SKM-1 (cell line): ENCODE results near the gene TUBB3.

ENCODE experiments used
- DNase-seq: peaks from one replicate; lab custom pipeline; 2025; ENCODE audit not compliant: unreplicated experiment; lab: John Stamatoyannopoulos, UW

TUBB3 gene

DNA sequence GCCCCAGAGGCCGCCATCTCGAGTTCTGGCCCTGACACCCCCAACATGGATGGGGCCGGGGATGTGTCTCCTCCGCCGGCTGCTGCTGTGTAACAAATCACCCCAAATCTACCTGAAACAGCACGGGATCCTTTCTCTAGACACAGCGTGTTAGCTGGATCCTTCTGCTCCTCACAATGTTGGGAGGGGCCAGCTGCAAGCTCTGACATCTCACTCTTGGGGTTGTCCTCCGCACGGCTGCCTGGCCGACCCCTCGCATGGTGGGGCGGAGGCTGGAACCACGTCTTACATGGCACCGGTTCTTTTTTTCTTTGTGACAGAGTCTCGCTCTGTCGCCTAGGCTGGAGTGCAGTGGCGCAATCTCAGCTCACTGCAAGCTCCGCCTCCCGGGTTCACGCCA, 13.8 kb downstream of the TUBB3 start:
- no peak for DNase-seq

DNA sequence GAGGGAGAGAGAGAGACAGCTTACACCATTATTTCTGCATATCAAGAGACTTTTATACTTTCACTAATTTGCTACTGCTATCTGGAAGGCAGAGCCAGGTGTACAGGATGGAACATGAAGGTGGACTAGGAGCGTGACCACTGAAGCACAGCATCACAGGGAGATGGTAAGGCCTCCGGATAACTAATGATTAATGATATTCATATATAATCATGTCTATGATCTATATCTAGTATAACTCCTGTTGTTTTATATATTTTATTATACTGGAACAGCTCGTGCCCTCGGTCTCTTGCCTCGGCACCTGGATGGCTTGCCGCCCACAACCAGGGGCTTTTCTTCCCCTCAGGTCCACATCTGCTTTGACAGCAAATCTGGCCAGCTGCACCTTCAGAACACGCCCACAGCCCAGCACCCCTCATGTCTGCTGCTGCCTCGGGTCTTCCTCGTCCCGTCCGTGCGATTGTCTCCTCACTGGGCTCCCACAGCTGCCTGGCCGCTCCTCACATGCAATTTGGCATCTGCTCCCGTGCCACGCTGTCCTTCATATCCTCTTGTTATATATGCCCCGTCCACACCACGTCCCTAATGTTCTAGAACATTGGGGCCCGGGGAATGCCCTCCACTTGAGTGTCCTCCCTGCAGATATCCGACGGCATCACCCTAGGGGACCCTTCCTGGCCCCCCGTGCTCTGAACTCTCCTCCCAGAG, 15.2 kb downstream of the TUBB3 start:
- no peak for DNase-seq

DNA sequence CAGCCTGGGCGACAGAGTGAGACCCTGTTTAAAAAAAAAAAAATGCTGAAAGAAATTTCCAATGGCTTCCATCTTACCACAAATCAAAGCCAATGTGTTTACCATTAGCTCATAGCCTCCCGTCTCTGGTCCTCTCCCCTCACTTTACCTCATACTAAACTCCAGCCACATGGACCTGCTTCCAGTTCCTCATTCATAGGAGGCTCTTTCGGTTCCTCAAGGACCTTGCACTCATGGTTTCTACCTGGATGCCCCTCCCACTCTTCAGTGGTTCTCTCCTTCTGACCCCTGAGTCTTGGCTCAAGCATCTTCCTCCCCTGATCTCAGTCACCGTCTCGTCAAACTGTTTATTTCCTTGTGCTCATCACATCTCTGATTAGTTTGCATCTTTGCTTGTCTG, 21.6 kb downstream of the TUBB3 start:
- DNase-seq, result no peak

DNA sequence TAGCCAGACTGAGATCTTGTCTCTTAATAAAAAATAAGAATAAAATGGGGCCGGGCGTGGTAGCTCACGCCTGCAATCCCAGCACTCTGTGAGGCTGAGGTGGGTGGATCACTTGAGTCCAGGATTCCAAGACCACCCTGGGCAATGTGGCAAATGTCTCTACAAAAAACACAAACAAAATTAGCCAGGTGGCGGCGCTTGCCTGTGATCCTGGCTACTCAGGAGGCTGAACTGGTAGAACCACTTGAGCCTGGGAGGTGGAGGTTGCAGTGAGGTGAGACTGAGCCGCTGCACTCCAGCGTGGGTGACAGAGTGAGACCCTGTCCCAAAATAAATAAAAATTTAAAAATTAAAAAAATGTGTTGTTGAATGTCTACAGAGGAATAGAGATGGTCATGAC, 22.5 kb downstream of the TUBB3 start:
- DNase-seq, result no peak

- DNase-seq, result no peak
Observed at GRCh38 chr16:89946515-89946914, 23.4 kb downstream of the TUBB3 start.

GRCh38 chr16:89949121-89949742, 26.1 kb downstream of the TUBB3 start:
- no peak for DNase-seq

DNA sequence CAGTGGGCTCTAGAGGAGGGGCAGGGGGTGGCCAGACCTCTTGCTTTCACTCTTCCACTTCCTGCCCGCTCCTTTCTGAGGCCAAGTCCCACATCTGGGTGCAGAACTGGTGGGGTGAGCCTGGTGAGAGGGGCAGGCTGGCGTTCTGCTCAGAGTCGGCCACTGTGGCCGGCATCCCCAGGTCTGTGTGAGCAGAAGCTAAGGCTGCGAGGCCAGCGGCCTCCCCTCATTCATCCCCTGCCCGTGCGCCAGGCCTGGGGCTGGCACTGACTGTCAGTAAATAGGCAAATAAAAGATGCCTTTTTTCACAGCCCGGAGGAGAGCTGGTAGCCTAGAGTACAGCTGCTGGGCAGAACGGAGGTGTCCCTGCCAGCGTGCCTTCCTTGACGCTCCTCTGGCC, 26.6 kb downstream of the TUBB3 start:
- no peak for DNase-seq

DNA sequence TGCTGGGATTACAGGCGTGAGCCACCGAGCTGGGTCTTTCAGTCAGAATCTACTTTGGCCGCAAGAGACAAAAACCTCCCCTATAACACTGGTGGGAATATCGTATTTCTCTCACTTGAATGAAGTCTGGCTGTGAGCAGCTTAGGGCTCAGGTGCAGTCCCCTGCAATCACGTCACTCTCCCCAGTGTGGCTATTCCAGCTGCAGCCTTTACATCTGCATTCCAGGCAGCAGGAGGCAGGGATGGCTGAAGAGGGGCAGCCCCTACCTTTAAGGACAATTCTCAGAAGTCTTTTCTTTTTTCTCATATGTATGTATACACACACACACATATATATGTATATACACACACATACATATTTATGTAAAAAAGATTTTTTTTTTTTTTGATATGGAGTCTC, 28.4 kb downstream of the TUBB3 start:
- DNase-seq, result no peak

DNA sequence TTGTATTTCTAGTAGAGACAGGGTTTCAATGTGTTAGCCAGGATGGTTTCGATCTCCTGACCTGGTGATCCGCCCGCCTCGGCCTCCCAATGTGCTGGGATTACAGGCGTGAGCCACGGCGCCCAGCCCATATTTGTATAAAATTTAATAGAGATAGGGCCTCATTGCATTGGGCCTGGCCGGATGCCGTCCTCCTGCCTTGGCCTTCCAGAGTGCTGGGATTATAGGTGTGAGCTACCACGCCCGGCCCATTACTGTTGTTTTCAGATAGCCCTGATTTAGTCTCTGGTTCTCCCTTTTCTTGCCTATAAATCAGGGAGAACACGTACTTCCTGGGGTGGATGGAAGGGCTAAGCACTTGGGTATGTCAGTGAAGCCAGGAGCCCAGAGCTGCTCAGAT, 28.9 kb downstream of the TUBB3 start:
- DNase-seq, result no peak

DNA sequence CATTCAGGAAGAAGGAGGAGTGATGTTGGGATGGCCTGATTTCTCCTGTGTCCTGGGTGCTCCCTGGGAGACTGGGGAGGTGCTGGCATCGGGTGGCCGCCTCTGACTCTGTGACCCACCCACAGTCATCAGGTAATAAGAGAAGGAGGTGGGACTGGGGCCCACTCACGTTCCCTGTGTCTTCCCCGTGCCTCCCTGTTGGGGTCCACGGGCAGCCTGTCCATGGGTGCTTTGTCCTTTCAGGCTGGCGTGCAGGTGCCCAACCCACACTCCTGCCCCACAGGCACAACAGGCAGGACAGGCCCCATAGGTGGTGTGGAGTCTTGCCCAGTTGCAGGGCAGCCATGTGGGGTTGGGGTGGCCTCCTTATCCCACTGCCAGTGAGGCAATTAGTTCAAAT, 29.4 kb downstream of the TUBB3 start:
- no peak for DNase-seq

DNA sequence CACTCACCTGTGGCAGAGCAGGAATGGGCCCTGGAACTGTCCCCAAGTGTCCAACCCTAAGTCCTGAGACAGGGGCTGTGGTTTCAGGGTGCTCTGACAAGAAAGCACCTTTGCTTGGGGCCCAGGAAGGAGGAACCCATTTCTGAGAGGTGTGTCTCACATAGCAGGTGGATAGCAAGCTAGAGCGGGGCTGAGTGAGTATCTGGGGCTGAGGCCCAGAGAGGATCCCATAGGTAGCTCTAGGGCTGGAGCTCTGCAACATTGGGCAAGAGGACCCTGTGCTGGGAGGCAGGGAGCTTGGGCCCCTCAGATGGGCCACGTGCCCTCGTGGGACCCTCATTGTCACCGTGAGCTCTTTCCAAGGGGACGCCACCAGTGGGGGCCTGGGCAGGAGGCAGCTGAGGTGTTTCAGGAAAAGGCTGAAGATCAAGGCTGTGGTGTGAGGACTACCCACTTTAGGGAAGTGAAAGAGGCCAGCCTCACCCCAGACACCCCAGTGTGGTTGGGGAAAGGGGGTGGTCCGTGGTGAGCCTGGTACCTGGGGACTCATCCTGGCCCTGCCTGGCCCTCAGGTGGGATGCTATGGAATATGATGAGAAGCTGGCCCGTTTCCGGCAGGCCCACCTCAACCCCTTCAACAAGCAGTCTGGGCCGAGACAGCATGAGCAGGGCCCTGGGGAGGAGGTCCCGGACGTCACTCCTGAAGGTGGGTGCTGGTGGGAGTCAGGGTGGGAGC, 30.7 kb downstream of the TUBB3 start:
- no peak for DNase-seq

GRCh38 chr16:89954462-89954861, 31.3 kb downstream of the TUBB3 start:
- DNase-seq, result no peak

- no peak for DNase-seq
Observed at GRCh38 chr16:89955001-89955685, 32.0 kb downstream of the TUBB3 start.

DNA sequence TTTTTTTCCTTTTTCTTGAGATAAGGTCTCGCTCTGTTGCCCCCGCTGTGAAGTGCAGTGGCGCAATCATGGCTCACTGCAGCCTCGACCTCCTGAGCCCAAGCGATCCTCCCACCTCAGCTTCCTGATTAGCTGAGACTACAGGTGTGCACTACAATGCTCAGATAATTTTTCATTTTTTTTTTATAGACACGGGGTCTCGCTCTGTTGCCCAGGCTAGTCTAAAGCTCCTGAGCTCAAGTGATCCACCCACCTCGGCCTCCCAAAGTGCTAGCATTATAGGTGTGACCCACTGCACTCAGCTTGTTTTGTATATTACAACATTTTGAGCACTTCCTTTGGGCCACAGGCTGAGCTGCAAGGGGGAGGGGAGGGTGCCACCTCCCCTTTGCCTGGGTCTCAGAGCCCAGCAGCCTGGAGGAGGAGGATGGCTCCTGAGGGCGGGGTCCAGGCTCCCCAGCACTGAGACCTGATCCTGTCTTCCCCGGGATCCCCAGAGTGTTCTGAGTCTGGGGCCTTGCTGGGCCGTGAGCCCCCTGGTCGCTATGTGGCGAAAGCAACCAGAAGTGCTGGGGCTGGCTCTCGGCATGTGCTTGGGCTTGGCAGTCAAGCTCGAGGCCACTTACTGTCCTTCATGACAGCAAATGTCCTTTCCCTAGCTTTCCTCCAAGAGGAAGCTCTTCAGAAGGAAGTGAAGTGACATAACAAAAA, 33.5 kb downstream of the TUBB3 start:
- peak; percentile 56 for DNase-seq

DNA sequence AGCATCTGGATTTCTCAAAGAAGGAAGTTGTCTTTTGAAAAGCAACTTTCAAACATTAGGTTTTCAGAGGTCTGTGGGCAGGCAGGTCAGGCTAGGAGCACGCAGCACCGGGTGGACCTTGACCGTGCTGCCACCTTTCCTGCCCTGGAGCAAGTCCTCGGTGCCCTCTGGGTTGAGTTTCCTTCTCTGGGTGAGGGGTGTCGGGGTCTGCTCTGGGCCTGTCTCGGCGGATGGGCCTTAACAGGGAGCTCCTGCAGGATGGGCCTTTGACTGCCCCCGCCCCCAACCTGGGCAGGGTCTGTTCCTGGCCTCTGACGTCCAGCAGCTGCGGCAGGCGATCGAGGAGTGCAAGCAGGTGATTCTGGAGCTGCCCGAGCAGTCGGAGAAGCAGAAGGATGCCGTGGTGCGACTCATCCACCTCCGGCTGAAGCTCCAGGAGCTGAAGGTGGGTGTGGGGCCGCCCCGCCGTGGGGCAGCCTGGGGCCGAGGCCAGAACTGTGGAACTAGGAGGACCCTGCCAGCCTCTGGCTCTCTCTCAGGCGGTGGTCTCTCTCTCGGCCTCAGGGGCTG, 34.2 kb downstream of the TUBB3 start:
- DNase-seq, result no peak

GRCh38 chr16:89958068-89958467, 34.9 kb downstream of the TUBB3 start:
- DNase-seq, result no peak

GRCh38 chr16:89958596-89958995, 35.5 kb downstream of the TUBB3 start:
- DNase-seq, result no peak

GRCh38 chr16:89960966-89961365, 37.8 kb downstream of the TUBB3 start:
- no peak for DNase-seq

- DNase-seq, result no peak
Observed at GRCh38 chr16:89961920-89962319, 38.8 kb downstream of the TUBB3 start.

- no peak for DNase-seq
Observed at GRCh38 chr16:89962754-89963498, 39.8 kb downstream of the TUBB3 start.
